Uterus (tissue), 4 donors: Measurements from ENCODE around the gene RALA. TPM values are rescaled to one million over a fixed set of nuclear protein-coding genes. Genes with fewer than 3 reads are reported as not detected.
"Not testable (repeated sequence)": the region's sequence is repeated elsewhere in the genome, so short reads cannot be mapped to it uniquely, and the experiment has no call there.

Experiments used
- DNase-seq, 2 donors: peaks; one replicate each; pipeline ENCODE4 v3.0.0-alpha.2; 2019 to 2020
- H3K27ac ChIP-seq, 2 donors: fragments of 200-600 bp; sonication (generic); 1 replicate in 1 of 2; 2 replicates in 1 of 2; pipeline ENCODE4 v1.5.1; 2016 to 2018
- H3K27me3 ChIP-seq, 2 donors: fragments of 200-600 bp; sonication (generic); one replicate each; pipeline ENCODE4 v1.5.1; 2018 to 2019; ENCODE audit warnings: control low read depth in 1 of 2
- H3K36me3 ChIP-seq, 2 donors: fragments of 200-600 bp; sonication (generic); one replicate each; pipeline ENCODE4 v1.5.1; 2019; ENCODE audit warnings: control low read depth in 1 of 2
- H3K4me1 ChIP-seq, 2 donors: fragments of 200-600 bp; sonication (generic); one replicate each; pipeline ENCODE4 v1.5.1; 2018 to 2019; ENCODE audit warnings: control low read depth in 1 of 2
- H3K4me3 ChIP-seq, 2 donors: fragments of 200-600 bp; sonication (generic); 1 replicate in 1 of 2; 2 replicates in 1 of 2; pipeline ENCODE4 v1.5.1; 2018 to 2019; ENCODE audit warnings: mild to moderate bottlenecking in 1 of 2
- H3K9me3 ChIP-seq, 2 donors: fragments of 200-600 bp; sonication (generic); one replicate each; pipeline ENCODE4 v1.5.1; 2019; ENCODE audit warnings: control low read depth in 1 of 2
- CTCF ChIP-seq, 4 experiments: fragments of 200-600 bp in 2 of 4; fragments of 450-650 bp in 2 of 4; sonication (generic) in 2 of 4; IDR thresholded peaks; one replicate each; pipeline ENCODE4 v1.5.1; 2016 to 2019; ENCODE audit warnings: antibody characterized with exemption in 4 of 4, mild to moderate bottlenecking in 2 of 4, moderate library complexity in 1 of 4
- POLR2A ChIP-seq, 2 donors: fragments of 450-650 bp; IDR thresholded peaks; one replicate each; pipeline ENCODE4 v1.6.1; 2016; ENCODE audit warnings: antibody characterized with exemption in 2 of 2, mild to moderate bottlenecking in 1 of 2, moderate library complexity in 1 of 2
- intact Hi-C: fragments of 100-400 bp; cut with DNase I; formaldehyde crosslinking; loops from one replicate; pipeline ENCODE4 v1.15.1; 2023; ENCODE audit warnings: low total_unique reads
- total RNA-seq, 4 donors: library from RNA; depleted of rRNA in 3 of 4; stranded (reverse); fragments of >200 nt in 3 of 4; gene quantifications; one replicate each; pipeline versions ENCODE4 v1.1.0 to v1.2.4, GENCODE V29; 2014 to 2023
- donor health status: DM: yes; HTN: yes; CAD: no.

RALA gene
- total RNA-seq, 4 donors from 2014 or later = 7.4 to 31.1 (median 17.6) TPM

- no peaks in the 10 kb centered on the region for H3K27me3 ChIP-seq
- peaks cover 0 to 16% of the 10 kb centered on the region in 2 donors for H3K4me1 ChIP-seq
- H3K27ac ChIP-seq = no peak overlapping the region
- no peaks in the 10 kb centered on the region for H3K36me3 ChIP-seq
- intact Hi-C loops = no loop called here
- TF ChIP-seq CTCF (IDR thresholded peaks at IDR 0.05) (no peak), POLR2A (IDR thresholded peaks at IDR 0.05) (no peak)
- no peak overlapping the region for H3K4me3 ChIP-seq
- peaks cover 0 to 3% of the 10 kb centered on the region in 2 donors for H3K9me3 ChIP-seq
- DNase-seq = no peak
These were observed 41.2 kb downstream of the RALA start for GRCh38 chr7:39664585-39664984.

- peaks cover 0 to 3% of the 10 kb centered on the region in 2 donors for H3K9me3 ChIP-seq
- H3K4me1 ChIP-seq = peaks cover 0 to 19% of the 10 kb centered on the region in 2 donors
- no peak overlapping the region for H3K4me3 ChIP-seq
- no peak for TF ChIP-seq POLR2A (IDR thresholded peaks at IDR 0.05)
- TF ChIP-seq CTCF (IDR thresholded peaks at IDR 0.05) = no peak
- no peaks in the 10 kb centered on the region for H3K27me3 ChIP-seq
- H3K27ac ChIP-seq = no peak overlapping the region
- no peak for DNase-seq
- intact Hi-C loops = no loop called here
- no peaks in the 10 kb centered on the region for H3K36me3 ChIP-seq
These were observed 43.2 kb downstream of the RALA start for GRCh38 chr7:39666562-39666961.

- H3K36me3 ChIP-seq = no peaks in the 10 kb centered on the region
- H3K4me1 ChIP-seq = peaks cover 0 to 19% of the 10 kb centered on the region in 2 donors
- DNase-seq = no peak
- H3K27ac ChIP-seq = peak overlapping the region; percentile 21 to 35
- peaks cover 0 to 3% of the 10 kb centered on the region in 2 donors for H3K9me3 ChIP-seq
- H3K27me3 ChIP-seq = no peaks in the 10 kb centered on the region
- no peak overlapping the region for H3K4me3 ChIP-seq
- TF ChIP-seq POLR2A (IDR thresholded peaks at IDR 0.05) = no peak
- no peak for TF ChIP-seq CTCF (IDR thresholded peaks at IDR 0.05)
- intact Hi-C loops = no loop called here
These were observed 44.1 kb downstream of the RALA start for GRCh38 chr7:39667341-39667923.

GRCh38 chr7:39668280-39668679, 44.9 kb downstream of the RALA start:
- H3K4me3 ChIP-seq, intact Hi-C loops, H3K36me3 ChIP-seq, H3K27me3 ChIP-seq, DNase-seq, H3K9me3 ChIP-seq: not testable (repeated sequence)
- peaks cover 0 to 19% of the 10 kb centered on the region in 2 donors for H3K4me1 ChIP-seq
- peak overlapping the region in 1 of 2 donors; percentile 21 for H3K27ac ChIP-seq

- H3K27ac ChIP-seq = no peak overlapping the region
- intact Hi-C loops = no loop called here
- H3K36me3 ChIP-seq = no peaks in the 10 kb centered on the region
- H3K9me3 ChIP-seq = no peaks in the 10 kb centered on the region
- no peak for DNase-seq
- no peaks in the 10 kb centered on the region for H3K27me3 ChIP-seq
- no peak overlapping the region for H3K4me3 ChIP-seq
- H3K4me1 ChIP-seq = peaks cover 0 to 19% of the 10 kb centered on the region in 2 donors
- no peak for TF ChIP-seq CTCF (IDR thresholded peaks at IDR 0.05)
- TF ChIP-seq POLR2A (IDR thresholded peaks at IDR 0.05) = no peak
These were observed 46.7 kb downstream of the RALA start for GRCh38 chr7:39670052-39670451.

GRCh38 chr7:39670934-39671333, 47.6 kb downstream of the RALA start:
- H3K9me3 ChIP-seq = no peaks in the 10 kb centered on the region
- intact Hi-C loops = no loop called here
- H3K36me3 ChIP-seq = no peaks in the 10 kb centered on the region
- no peak overlapping the region for H3K4me3 ChIP-seq
- no peak for DNase-seq
- H3K4me1 ChIP-seq = peaks cover 0 to 12% of the 10 kb centered on the region in 2 donors
- H3K27me3 ChIP-seq = no peaks in the 10 kb centered on the region
- no peak overlapping the region for H3K27ac ChIP-seq
- TF ChIP-seq POLR2A (IDR thresholded peaks at IDR 0.05) (no peak), CTCF (IDR thresholded peaks at IDR 0.05) (no peak)
